ENCODE results near the gene AUTS2.

Gene AUTS2

GRCh38 chr7:69751026-69751425 lies 152.8 kb downstream of the AUTS2 start:
- CTCF ChIA-PET = interaction anchor here (0.6 kb wide), 1 partner anchor 146 kb away, joined by 3 read pairs; no protein-coding TSS in a partner anchor
- H3K36me3 ChIP-seq (ENCODE audit: control insufficient read depth in 2 of 2, insufficient read depth in 1 of 2, low read length in 2 of 2) = no peaks in the 10 kb centered on the region
- peaks cover 28% of the 10 kb centered on the region for H3K4me1 ChIP-seq (ENCODE audit: control insufficient read depth, insufficient read depth, low read length)
- H3K4me3 ChIP-seq (ENCODE audit: low read depth, low read length) = no peak overlapping the region
- TF ChIP-seq OSR2 (tag by site-specific recombination; IDR thresholded peaks at IDR 0.05) (no peak), ZNF404 (tag by site-specific recombination; IDR thresholded peaks at IDR 0.05) (no peak), SETDB1 (IDR thresholded peaks at IDR 0.05; ENCODE audit: insufficient read length, low read length) (no peak), ZNF335 (tag by site-specific recombination; conservative IDR thresholded peaks at IDR 0.05) (no peak), SALL2 (tag by site-specific recombination; IDR thresholded peaks at IDR 0.05; ENCODE audit: borderline replicate concordance) (no peak), TSHZ1 (tag by site-specific recombination; IDR thresholded peaks at IDR 0.05; ENCODE audit: borderline replicate concordance) (no peak), GLIS1 (tag by site-specific recombination; IDR thresholded peaks at IDR 0.05) (peak; percentile 79), PRDM6 (tag by site-specific recombination; IDR thresholded peaks at IDR 0.05) (0 out of 2 replicates have a peak, but pooled peaks have one; percentile 15)
- H3K9me3 ChIP-seq (ENCODE audit: control insufficient read depth, insufficient read depth, low read depth, low read length) = no peaks in the 10 kb centered on the region
- H3K27ac ChIP-seq (ENCODE audit: extremely low read depth, low read depth, low read length) = no peak overlapping the region
- POLR2A ChIA-PET = no interaction called here

DNA sequence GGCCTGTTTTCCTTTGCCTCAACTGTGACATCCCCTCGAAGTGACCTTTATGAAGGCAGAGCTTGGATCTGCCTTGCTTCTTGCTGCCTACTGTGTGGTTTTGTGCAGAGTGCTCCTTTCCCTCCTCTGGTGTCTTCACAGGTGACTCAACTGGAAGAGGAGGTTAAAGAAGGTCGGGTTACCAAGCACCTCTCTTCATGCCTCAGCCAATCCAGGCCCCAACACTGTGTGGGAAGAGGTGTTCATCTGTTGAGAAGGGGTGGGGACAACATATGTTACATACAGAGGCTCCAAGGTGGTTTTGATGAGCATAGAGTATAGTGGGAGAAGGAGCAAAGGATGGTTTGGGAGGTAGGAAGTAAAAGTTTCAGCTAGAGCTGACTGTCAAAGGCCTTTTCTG lies 155.7 kb downstream of the AUTS2 start:
- no peak overlapping the region for H3K4me3 ChIP-seq (ENCODE audit: low read depth, low read length)
- no peaks in the 10 kb centered on the region for H3K9me3 ChIP-seq (ENCODE audit: control insufficient read depth, insufficient read depth, low read depth, low read length)
- H3K27ac ChIP-seq (ENCODE audit: extremely low read depth, low read depth, low read length) = no peak overlapping the region
- no peaks in the 10 kb centered on the region for H3K36me3 ChIP-seq (ENCODE audit: control insufficient read depth in 2 of 2, insufficient read depth in 1 of 2, low read length in 2 of 2)
- POLR2A ChIA-PET = no interaction called here
- TF ChIP-seq ZFHX2 (tag by site-specific recombination; conservative IDR thresholded peaks at IDR 0.05) (0 out of 2 replicates have a peak, but pooled peaks have one; percentile 14), GFI1B (tag by site-specific recombination; IDR thresholded peaks at IDR 0.05) (no peak)
- CTCF ChIA-PET = no interaction called here
- peaks cover 38% of the 10 kb centered on the region for H3K4me1 ChIP-seq (ENCODE audit: control insufficient read depth, insufficient read depth, low read length)

DNA sequence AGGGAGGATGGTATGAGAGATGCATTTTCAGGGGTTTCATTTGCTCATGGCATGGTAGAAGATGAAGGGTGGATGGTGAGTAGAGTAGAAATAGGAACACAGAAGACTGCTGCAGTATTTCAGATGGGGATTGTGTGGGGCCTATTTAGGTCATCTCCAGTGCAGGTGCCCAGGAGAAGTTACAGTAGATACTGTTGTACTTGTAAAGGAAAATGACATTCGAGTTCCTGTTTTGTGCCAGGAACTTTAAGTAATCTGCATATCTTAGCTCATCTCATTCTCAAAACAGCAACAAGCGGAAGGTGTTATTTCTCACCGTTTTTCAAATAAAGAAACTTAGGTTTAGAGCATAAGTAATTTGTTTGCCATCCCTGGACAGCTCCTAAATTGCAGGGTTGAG lies 156.2 kb downstream of the AUTS2 start:
- peaks cover 41% of the 10 kb centered on the region for H3K4me1 ChIP-seq (ENCODE audit: control insufficient read depth, insufficient read depth, low read length)
- H3K9me3 ChIP-seq (ENCODE audit: control insufficient read depth, insufficient read depth, low read depth, low read length) = no peaks in the 10 kb centered on the region
- no peaks in the 10 kb centered on the region for H3K36me3 ChIP-seq (ENCODE audit: control insufficient read depth in 2 of 2, insufficient read depth in 1 of 2, low read length in 2 of 2)
- no peak overlapping the region for H3K27ac ChIP-seq (ENCODE audit: extremely low read depth, low read depth, low read length)
- CTCF ChIA-PET = no interaction called here
- H3K4me3 ChIP-seq (ENCODE audit: low read depth, low read length) = no peak overlapping the region
- POLR2A ChIA-PET = no interaction called here
- TF ChIP-seq, protein P1, sequence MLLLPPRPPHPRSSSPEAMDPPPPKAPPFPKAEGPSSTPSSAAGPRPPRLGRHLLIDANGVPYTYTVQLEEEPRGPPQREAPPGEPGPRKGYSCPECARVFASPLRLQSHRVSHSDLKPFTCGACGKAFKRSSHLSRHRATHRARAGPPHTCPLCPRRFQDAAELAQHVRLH (tag by site-specific recombination; IDR thresholded peaks at IDR 0.05) = no peak
- TF ChIP-seq, protein P2, sequence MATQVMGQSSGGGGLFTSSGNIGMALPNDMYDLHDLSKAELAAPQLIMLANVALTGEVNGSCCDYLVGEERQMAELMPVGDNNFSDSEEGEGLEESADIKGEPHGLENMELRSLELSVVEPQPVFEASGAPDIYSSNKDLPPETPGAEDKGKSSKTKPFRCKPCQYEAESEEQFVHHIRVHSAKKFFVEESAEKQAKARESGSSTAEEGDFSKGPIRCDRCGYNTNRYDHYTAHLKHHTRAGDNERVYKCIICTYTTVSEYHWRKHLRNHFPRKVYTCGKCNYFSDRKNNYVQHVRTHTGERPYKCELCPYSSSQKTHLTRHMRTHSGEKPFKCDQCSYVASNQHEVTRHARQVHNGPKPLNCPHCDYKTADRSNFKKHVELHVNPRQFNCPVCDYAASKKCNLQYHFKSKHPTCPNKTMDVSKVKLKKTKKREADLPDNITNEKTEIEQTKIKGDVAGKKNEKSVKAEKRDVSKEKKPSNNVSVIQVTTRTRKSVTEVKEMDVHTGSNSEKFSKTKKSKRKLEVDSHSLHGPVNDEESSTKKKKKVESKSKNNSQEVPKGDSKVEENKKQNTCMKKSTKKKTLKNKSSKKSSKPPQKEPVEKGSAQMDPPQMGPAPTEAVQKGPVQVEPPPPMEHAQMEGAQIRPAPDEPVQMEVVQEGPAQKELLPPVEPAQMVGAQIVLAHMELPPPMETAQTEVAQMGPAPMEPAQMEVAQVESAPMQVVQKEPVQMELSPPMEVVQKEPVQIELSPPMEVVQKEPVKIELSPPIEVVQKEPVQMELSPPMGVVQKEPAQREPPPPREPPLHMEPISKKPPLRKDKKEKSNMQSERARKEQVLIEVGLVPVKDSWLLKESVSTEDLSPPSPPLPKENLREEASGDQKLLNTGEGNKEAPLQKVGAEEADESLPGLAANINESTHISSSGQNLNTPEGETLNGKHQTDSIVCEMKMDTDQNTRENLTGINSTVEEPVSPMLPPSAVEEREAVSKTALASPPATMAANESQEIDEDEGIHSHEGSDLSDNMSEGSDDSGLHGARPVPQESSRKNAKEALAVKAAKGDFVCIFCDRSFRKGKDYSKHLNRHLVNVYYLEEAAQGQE (tag by site-specific recombination; IDR thresholded peaks at IDR 0.05) = peak; percentile 53
